HepG2 (cell line): Measurements from ENCODE around the gene ZBTB7B. TPM values are rescaled to one million over a fixed set of nuclear protein-coding genes. Genes with fewer than 3 reads are reported as not detected.
A peak's percentile ranks its signal among the peaks of the same experiment; 100 is the strongest.

ENCODE experiments used
- BRF2 ChIP-seq: sonication (generic); formaldehyde crosslinking; IDR thresholded peaks from 2 replicates; pipeline ENCODE4 v1.8.1; 2022; ENCODE audit warnings: mild to moderate bottlenecking, missing genetic modification reagents
- CERS6 ChIP-seq: sonication (generic); formaldehyde crosslinking; IDR thresholded peaks from 2 replicates; pipeline ENCODE4 v1.5.0; 2020; ENCODE audit warnings: missing genetic modification reagents
- CHD2 ChIP-seq: IDR thresholded peaks from 2 replicates; pipeline ENCODE4 v1.6.1; 2011; ENCODE audit warnings: low read depth, low read length, improper control_type of control experiment
- ELF3 ChIP-seq: IDR thresholded peaks from 2 replicates; pipeline ENCODE4 v1.6.1; 2016; ENCODE audit warnings: missing genetic modification reagents, missing compliant biosample characterization
- HNF4A ChIP-seq: sonication (generic); formaldehyde crosslinking; IDR thresholded peaks from 2 replicates; pipeline ENCODE4 v1.4.0; 2020; ENCODE audit warnings: missing genetic modification reagents
- IKZF4 ChIP-seq: sonication (generic); formaldehyde crosslinking; IDR thresholded peaks from 2 replicates; pipeline ENCODE4 v1.5.1; 2020; ENCODE audit warnings: borderline replicate concordance, mild to moderate bottlenecking, low read depth, missing genetic modification reagents; ENCODE audit errors: not compliant biosample characterization
- KDM4B ChIP-seq: sonication (generic); formaldehyde crosslinking; IDR thresholded peaks from 2 replicates; pipeline ENCODE4 v1.4.0; 2020; ENCODE audit warnings: missing genetic modification reagents
- MAFK ChIP-seq, 2 experiments: IDR thresholded peaks in 1 of 2; conservative IDR thresholded peaks in 1 of 2; 2 replicates each; pipeline ENCODE4 v1.6.1; 2011; ENCODE audit warnings: improper control_type of control experiment in 2 of 2, low read length in 2 of 2
- NAIF1 ChIP-seq: sonication (generic); formaldehyde crosslinking; IDR thresholded peaks from 2 replicates; pipeline ENCODE4 v1.5.0; 2020; ENCODE audit warnings: mild to moderate bottlenecking, missing genetic modification reagents, borderline replicate concordance
- NBN ChIP-seq: fragments of 450-650 bp; conservative IDR thresholded peaks from 2 replicates; pipeline ENCODE4 v1.6.1; 2017
- NFE2 ChIP-seq: sonication (generic); formaldehyde crosslinking; IDR thresholded peaks from 2 replicates; pipeline ENCODE4 v1.4.0; 2020; ENCODE audit warnings: missing genetic modification reagents
- NFRKB ChIP-seq: fragments of 450-650 bp; IDR thresholded peaks from 2 replicates; pipeline ENCODE4 v1.6.1; 2017
- NR2F6 ChIP-seq, 2 experiments: IDR thresholded peaks; 2 replicates each; pipeline ENCODE4 v1.6.1; 2016; ENCODE audit warnings: antibody characterized with exemption in 1 of 2, mild to moderate bottlenecking in 1 of 2
- RAD21 ChIP-seq: fragments of 450-650 bp; formaldehyde crosslinking; IDR thresholded peaks from 2 replicates; pipeline ENCODE4 v1.5.0; 2020; ENCODE audit warnings: mild to moderate bottlenecking
- SKI ChIP-seq: fragments of 450-650 bp; IDR thresholded peaks from one replicate; pipeline ENCODE4 v1.6.1; 2018; ENCODE audit warnings: mild to moderate bottlenecking; ENCODE audit not compliant: partially characterized antibody
- ZC3H13 ChIP-seq: sonication (generic); formaldehyde crosslinking; IDR thresholded peaks from 2 replicates; pipeline ENCODE4 v1.8.1; 2023; ENCODE audit warnings: mild to moderate bottlenecking, missing genetic modification reagents, moderate library complexity
- ZNF550 ChIP-seq: sonication (generic); formaldehyde crosslinking; IDR thresholded peaks from 2 replicates; pipeline ENCODE4 v1.4.0; 2020; ENCODE audit warnings: mild to moderate bottlenecking, missing genetic modification reagents, borderline replicate concordance
- ZNF7 ChIP-seq: IDR thresholded peaks from 2 replicates; pipeline ENCODE4 v1.6.1; 2016; ENCODE audit warnings: missing biosample characterization, missing genetic modification reagents
- ZNF776 ChIP-seq: sonication (generic); formaldehyde crosslinking; IDR thresholded peaks from 2 replicates; pipeline ENCODE4 v1.4.0; 2020; ENCODE audit warnings: mild to moderate bottlenecking, missing genetic modification reagents
- ZNF879 ChIP-seq: sonication (generic); formaldehyde crosslinking; IDR thresholded peaks from 2 replicates; pipeline ENCODE4 v1.8.1; 2023; ENCODE audit warnings: missing genetic modification reagents
- ZNF891 ChIP-seq: sonication (generic); formaldehyde crosslinking; IDR thresholded peaks from 2 replicates; pipeline ENCODE4 v1.5.0; 2020; ENCODE audit warnings: mild to moderate bottlenecking, missing genetic modification reagents
- polyA plus RNA-seq, 8 experiments: library from polyadenylated mRNA; depleted of rRNA in 3 of 8; stranded (reverse) in 7 of 8; unstranded in 1 of 8; fragments of >200 nt; fragmentation: Illumina TruSeq in 4 of 8; extraction: Trizol in 4 of 8; gene quantifications; 2 replicates each; pipeline versions ENCODE4 v1.2.1 to v1.2.3, GENCODE V29; 2011 to 2016; ENCODE audit warnings: low read depth in 4 of 8, missing spikeins in 1 of 8, mixed read lengths in 1 of 8; ENCODE audit not compliant: insufficient read depth in 1 of 8
- total RNA-seq, 5 experiments: library from RNA; depleted of rRNA; stranded (reverse); fragments of >200 nt; fragmentation: Illumina TruSeq; extraction: Trizol; gene quantifications; 2 replicates each; pipeline ENCODE4 v1.2.3, GENCODE V29; 2016; ENCODE audit warnings: low read depth in 1 of 5
- TF ChIP-seq, protein P1 (sequence below): sonication (generic); formaldehyde crosslinking; IDR thresholded peaks from 2 replicates; pipeline ENCODE4 v1.8.0; 2022; ENCODE audit warnings: mild to moderate bottlenecking, missing genetic modification reagents, borderline replicate concordance
- TF ChIP-seq, protein P2 (sequence below): sonication (generic); formaldehyde crosslinking; IDR thresholded peaks from 2 replicates; pipeline ENCODE4 v1.4.0; 2020; ENCODE audit warnings: missing genetic modification reagents

Gene ZBTB7B
- total and polyA plus RNA-seq, 2 of the 13 experiments (the other 11 are each of a cell fraction or from before 2014, with no cell fraction given): 15.5 to 17.5 TPM

DNA sequence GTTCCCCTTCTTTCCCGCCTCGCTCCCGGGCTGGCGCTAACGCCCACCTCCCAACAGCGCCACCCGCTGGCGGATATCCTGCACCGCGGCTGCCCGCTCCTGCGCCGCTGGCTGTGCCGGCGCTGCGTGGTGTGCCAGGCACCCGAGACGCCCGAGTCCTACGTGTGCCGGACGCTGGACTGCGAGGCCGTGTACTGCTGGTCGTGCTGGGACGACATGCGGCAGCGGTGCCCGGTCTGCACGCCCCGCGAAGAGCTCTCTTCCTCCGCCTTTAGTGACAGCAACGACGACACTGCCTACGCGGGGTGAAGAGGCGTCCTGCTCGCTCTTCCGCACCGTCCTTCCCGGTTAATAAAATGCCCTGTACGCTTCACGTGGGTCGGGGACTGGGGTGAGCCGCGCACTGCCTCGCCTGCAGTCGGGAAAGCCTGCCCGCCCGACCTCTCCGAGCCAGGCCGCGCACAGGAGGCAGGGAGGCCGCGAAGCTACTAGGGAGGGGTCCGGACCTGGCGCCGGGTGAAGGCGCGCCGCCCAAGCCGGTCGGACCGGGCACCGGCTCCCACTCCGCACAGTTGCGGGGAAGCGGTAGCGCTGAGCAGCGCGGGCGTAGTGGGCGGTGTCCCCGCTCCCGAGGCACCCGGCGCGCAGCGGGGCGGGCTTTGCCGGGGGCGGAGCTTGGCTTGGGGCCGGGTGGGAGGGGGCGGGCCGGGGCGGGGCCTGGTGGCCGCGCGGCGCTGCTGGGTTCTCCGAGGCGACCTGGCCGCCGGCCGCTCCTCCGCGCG, 48.1 kb downstream of the ZBTB7B start, which contains the start of gene ADAM15 (continued):
- TF ChIP-seq BRF2 (CRISPR knock-in tag): 0 out of 2 replicates have a peak, but pooled peaks have one; percentile 6
- peak; percentile 91 for TF ChIP-seq IKZF4 (CRISPR knock-in tag)
- TF ChIP-seq, protein P1, sequence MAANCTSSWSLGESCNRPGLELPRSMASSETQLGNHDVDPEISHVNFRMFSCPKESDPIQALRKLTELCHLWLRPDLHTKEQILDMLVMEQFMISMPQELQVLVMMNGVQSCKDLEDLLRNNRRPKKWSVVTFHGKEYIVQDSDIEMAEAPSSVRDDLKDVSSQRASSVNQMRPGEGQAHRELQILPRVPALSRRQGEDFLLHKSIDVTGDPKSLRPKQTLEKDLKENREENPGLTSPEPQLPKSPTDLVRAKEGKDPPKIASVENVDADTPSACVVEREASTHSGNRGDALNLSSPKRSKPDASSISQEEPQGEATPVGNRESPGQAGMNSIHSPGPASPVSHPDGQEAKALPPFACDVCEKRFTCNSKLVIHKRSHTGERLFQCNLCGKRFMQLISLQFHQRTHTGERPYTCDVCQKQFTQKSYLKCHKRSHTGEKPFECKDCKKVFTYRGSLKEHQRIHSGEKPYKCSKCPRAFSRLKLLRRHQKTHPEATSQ (CRISPR knock-in tag): no peak
- no peak for TF ChIP-seq CHD2
- TF ChIP-seq NBN: no peak
- no peak for TF ChIP-seq NR2F6 (IDR thresholded peaks at IDR 0.05)
- no peak for TF ChIP-seq NR2F6 (CRISPR knock-in tag; IDR thresholded peaks at IDR 0.05)
- 0 out of 2 replicates have a peak, but pooled peaks have one; percentile 25 for TF ChIP-seq CERS6 (CRISPR knock-in tag)
- TF ChIP-seq SKI: no peak
- TF ChIP-seq ZNF7 (CRISPR knock-in tag): no peak
- peak; percentile 43; the same call in 1 of the 2 replicates for TF ChIP-seq ZNF776 (CRISPR knock-in tag)
- peak; percentile 73; the same call in 1 of the 2 replicates for TF ChIP-seq NAIF1
- TF ChIP-seq ZNF891 (CRISPR knock-in tag): peak; percentile 91
- TF ChIP-seq RAD21 (CRISPR knock-in tag): peak; percentile 69
- TF ChIP-seq, protein P2, sequence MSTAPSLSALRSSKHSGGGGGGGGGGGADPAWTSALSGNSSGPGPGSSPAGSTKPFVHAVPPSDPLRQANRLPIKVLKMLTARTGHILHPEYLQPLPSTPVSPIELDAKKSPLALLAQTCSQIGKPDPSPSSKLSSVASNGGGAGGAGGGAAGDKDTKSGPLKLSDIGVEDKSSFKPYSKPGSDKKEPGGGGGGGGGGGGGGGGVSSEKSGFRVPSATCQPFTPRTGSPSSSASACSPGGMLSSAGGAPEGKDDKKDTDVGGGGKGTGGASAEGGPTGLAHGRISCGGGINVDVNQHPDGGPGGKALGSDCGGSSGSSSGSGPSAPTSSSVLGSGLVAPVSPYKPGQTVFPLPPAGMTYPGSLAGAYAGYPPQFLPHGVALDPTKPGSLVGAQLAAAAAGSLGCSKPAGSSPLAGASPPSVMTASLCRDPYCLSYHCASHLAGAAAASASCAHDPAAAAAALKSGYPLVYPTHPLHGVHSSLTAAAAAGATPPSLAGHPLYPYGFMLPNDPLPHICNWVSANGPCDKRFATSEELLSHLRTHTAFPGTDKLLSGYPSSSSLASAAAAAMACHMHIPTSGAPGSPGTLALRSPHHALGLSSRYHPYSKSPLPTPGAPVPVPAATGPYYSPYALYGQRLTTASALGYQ (CRISPR knock-in tag): no peak
- TF ChIP-seq NFRKB: no peak
- TF ChIP-seq ZNF550: 0 out of 2 replicates have a peak, but pooled peaks have one; percentile 90
- no peak for TF ChIP-seq NFE2 (CRISPR knock-in tag)
- TF ChIP-seq ZNF879 (CRISPR knock-in tag): peak; percentile 58; the same call in 1 of the 2 replicates
- TF ChIP-seq KDM4B (CRISPR knock-in tag): no peak
- peak; percentile 65; the same call in 1 of the 2 replicates for TF ChIP-seq ZC3H13 (CRISPR knock-in tag)
- TF ChIP-seq MAFK (conservative IDR thresholded peaks at IDR 0.05 in 1 of 2, IDR thresholded peaks at IDR 0.05 in 1 of 2; ENCODE audit: low read length in 2 of 2): no peak
- TF ChIP-seq HNF4A (CRISPR knock-in tag): no peak
- peak; percentile 72 for TF ChIP-seq ELF3 (CRISPR knock-in tag)
